ENCODE results near the gene RSPO4. TPM values are rescaled to one million over a fixed set of nuclear protein-coding genes. Genes with fewer than 3 reads are reported as not detected.

Gene RSPO4
- total and polyA plus RNA-seq, 2 of the 8 experiments (the other 6 are each of a cell fraction or from before 2014, with no cell fraction given): 3.4 to 6.4 TPM

DNA sequence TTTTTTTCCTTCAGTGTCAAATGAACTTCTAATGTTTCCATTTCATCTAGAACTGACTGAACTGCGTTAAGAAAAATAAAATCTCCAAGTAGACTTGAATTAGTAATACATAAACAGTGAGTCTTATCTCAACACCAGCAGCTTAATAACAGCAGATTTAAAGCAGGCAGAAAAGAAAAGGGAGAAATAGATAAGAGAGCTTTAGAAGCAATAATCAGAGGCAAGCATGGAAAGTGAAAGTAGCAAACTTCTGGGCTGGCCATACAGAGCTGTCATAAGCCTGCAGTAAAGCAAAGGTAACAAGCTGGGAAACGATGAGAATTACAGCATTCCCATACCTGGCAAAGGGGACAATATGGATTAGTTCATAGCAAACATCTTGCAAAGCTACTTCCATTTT is 69.1 kb downstream of the RSPO4 start (continued):
- TF ChIP-seq, protein P1, sequence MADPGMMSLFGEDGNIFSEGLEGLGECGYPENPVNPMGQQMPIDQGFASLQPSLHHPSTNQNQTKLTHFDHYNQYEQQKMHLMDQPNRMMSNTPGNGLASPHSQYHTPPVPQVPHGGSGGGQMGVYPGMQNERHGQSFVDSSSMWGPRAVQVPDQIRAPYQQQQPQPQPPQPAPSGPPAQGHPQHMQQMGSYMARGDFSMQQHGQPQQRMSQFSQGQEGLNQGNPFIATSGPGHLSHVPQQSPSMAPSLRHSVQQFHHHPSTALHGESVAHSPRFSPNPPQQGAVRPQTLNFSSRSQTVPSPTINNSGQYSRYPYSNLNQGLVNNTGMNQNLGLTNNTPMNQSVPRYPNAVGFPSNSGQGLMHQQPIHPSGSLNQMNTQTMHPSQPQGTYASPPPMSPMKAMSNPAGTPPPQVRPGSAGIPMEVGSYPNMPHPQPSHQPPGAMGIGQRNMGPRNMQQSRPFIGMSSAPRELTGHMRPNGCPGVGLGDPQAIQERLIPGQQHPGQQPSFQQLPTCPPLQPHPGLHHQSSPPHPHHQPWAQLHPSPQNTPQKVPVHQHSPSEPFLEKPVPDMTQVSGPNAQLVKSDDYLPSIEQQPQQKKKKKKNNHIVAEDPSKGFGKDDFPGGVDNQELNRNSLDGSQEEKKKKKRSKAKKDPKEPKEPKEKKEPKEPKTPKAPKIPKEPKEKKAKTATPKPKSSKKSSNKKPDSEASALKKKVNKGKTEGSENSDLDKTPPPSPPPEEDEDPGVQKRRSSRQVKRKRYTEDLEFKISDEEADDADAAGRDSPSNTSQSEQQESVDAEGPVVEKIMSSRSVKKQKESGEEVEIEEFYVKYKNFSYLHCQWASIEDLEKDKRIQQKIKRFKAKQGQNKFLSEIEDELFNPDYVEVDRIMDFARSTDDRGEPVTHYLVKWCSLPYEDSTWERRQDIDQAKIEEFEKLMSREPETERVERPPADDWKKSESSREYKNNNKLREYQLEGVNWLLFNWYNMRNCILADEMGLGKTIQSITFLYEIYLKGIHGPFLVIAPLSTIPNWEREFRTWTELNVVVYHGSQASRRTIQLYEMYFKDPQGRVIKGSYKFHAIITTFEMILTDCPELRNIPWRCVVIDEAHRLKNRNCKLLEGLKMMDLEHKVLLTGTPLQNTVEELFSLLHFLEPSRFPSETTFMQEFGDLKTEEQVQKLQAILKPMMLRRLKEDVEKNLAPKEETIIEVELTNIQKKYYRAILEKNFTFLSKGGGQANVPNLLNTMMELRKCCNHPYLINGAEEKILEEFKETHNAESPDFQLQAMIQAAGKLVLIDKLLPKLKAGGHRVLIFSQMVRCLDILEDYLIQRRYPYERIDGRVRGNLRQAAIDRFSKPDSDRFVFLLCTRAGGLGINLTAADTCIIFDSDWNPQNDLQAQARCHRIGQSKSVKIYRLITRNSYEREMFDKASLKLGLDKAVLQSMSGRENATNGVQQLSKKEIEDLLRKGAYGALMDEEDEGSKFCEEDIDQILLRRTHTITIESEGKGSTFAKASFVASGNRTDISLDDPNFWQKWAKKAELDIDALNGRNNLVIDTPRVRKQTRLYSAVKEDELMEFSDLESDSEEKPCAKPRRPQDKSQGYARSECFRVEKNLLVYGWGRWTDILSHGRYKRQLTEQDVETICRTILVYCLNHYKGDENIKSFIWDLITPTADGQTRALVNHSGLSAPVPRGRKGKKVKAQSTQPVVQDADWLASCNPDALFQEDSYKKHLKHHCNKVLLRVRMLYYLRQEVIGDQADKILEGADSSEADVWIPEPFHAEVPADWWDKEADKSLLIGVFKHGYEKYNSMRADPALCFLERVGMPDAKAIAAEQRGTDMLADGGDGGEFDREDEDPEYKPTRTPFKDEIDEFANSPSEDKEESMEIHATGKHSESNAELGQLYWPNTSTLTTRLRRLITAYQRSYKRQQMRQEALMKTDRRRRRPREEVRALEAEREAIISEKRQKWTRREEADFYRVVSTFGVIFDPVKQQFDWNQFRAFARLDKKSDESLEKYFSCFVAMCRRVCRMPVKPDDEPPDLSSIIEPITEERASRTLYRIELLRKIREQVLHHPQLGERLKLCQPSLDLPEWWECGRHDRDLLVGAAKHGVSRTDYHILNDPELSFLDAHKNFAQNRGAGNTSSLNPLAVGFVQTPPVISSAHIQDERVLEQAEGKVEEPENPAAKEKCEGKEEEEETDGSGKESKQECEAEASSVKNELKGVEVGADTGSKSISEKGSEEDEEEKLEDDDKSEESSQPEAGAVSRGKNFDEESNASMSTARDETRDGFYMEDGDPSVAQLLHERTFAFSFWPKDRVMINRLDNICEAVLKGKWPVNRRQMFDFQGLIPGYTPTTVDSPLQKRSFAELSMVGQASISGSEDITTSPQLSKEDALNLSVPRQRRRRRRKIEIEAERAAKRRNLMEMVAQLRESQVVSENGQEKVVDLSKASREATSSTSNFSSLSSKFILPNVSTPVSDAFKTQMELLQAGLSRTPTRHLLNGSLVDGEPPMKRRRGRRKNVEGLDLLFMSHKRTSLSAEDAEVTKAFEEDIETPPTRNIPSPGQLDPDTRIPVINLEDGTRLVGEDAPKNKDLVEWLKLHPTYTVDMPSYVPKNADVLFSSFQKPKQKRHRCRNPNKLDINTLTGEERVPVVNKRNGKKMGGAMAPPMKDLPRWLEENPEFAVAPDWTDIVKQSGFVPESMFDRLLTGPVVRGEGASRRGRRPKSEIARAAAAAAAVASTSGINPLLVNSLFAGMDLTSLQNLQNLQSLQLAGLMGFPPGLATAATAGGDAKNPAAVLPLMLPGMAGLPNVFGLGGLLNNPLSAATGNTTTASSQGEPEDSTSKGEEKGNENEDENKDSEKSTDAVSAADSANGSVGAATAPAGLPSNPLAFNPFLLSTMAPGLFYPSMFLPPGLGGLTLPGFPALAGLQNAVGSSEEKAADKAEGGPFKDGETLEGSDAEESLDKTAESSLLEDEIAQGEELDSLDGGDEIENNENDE (IDR thresholded peaks at IDR 0.05; ENCODE audit: insufficient replicate concordance, low read length): no peak
- TF ChIP-seq TEAD4 (IDR thresholded peaks at IDR 0.05; ENCODE audit: low read depth, low read length) (no peak), JUN (IDR thresholded peaks at IDR 0.05; ENCODE audit: low read depth, low read length) (no peak), SAP30 (IDR thresholded peaks at IDR 0.05; ENCODE audit: insufficient read depth, insufficient replicate concordance, low read length) (no peak), USF2 (IDR thresholded peaks at IDR 0.05; ENCODE audit: low read length) (no peak), EZH2 (IDR thresholded peaks at IDR 0.05; ENCODE audit: low read depth, low read length, severe bottlenecking) (no peak)

All from H1 (cell line).